GM18909 (cell line): ENCODE measurements around the gene EML2.
"Not testable (repeated sequence)": the region's sequence is repeated elsewhere in the genome, so short reads cannot be mapped to it uniquely, and the experiment has no call there.

Source experiments
- ATAC-seq: cut with Tn5 transposase; IDR thresholded peaks from one replicate; pipeline ENCODE4 v1.9.1; 2021; ENCODE audit warnings: mild to moderate bottlenecking; ENCODE audit not compliant: unreplicated experiment, poor library complexity

Gene EML2

GRCh38 chr19:45621976-45622503 lies 17.2 kb downstream of the EML2 start:
- no peak for ATAC-seq

- no peak for ATAC-seq
Observed at GRCh38 chr19:45621389-45621788, 17.8 kb downstream of the EML2 start.

DNA sequence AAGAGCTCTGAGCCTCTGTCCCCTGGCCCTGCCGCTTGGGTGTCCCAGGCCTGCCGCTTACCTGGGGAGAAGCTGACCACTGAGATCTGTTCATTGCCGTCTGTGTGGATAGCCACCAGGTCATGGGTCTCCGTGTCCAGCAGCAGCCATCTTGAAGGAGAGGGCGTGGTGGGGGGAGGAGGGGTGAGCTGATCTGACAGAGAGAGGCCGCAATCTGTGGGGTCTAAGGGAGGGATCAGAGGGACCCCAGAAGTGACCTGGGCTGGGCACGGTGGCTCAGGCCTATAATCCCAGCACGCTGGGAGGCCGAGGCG lies 22.5 kb downstream of the EML2 start:
- no peak for ATAC-seq

DNA sequence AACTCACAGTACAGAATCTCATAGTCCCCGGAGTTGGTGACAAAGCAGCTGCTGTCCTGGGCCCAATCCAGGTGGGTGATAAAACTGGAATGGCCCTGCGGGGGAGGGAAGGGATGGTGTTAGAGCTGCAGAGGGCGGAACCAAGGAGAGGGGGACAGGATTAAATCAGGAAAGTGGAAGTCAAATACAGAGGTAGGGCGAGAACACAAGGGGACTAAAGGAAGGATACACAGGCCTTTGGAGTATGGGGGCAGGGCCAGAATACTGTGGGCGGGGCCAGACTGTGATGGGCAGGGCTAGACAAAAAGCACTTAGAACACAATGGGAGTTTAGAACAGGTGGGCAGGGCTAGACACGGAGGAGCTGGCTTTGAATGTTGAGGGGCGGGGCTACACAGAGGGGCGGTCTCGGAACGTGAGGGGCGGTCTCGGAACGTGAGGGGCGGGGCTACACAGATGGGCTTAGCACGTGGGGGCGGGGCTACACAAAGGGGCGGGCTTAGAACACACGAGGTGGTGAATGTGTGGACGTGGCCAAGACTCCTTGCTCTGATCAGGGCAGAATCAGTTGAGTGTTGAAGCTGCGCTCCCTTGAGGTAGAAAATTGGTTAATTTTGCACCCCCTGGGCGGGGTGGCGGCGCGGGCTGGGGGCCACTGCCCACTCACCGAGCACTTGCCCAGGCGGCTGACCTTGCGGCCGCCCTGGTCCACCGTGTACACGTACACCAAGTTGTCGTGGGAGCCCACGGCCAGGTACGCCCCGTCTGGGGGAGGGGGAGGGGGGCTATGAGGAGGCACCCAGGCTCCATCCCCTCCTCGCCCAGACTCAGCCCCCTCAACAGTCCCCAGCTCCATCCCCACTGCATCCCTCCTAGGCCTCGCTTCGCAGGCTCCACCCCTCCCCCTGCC lies 23.1 kb downstream of the EML2 start:
- ATAC-seq: no peak

DNA sequence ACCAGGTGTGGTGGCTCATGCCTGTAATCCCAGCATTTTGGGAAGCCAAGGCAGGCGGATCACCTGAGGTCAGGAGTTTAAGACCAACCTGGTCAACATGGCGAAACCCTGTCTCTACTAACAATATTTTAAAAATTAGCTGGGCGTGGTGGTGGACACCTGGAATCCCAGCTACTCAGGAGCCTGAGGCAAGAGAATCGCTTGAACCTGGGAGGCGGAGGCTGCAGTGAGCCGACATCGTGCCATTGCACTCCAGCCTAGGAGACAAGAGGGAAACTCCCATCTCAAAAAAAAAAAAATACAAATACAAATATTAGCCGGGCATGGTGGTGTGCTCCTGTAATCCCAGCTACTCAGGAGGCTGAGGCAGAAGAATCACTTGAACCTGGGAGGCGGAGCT lies 24.1 kb downstream of the EML2 start:
- ATAC-seq: not testable (repeated sequence)

DNA sequence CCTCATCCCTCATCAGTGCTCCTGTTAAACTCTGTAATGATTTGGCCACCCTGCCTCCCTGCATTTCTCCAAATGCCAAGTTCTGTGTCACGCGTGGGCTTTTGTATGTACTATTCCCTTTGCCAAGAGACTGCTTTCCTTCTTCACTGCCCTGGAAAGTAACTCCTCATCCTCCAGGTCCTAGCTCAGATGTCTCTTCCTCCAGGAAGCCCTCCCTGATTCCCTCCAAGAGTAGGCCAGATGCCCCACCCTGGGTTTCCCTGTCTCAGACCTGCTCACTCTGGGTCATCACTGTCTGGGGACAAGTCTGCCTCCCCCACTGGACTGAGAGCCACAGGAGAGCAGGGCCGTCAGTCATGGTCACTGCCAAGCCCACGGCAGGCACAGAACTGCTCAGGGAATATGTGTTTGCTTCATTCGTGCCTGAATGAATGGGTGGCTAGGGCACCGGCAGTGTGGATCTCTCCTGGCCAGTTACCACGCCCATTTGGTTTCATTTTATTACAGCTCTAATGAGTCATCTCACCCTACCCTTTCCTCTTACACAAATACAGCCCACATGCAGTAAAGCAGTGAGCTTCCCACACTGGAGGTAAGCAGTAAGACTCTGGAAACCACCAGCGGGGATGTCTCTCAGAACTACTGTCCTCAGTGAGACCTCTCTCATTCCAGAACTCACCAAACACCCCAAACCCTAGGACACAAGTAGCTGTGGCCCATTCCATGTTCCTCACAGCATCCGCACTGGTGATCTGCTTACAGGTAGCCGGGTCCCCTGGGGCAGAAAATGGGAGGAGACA lies 25.1 kb downstream of the EML2 start:
- ATAC-seq: no peak

DNA sequence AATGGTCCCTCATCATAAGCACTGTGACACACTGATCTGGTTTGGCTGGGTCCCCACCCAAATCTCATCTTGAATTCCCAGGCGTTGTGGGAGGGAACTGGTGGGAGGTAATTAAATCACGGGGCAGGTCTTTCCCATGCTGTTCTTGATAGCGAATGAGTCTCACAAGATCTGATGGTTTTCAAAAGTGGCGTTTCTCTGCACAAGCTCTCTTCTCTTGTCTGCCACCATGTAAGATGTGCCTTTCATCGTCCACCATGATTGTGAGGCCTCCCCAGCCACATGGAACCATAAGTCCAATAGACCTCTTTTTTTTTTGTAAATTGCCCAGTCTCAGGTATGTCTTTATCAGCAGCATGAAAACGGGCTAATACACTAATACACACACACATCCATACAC lies 30.2 kb downstream of the EML2 start:
- ATAC-seq: no peak

- ATAC-seq: no peak
Observed at GRCh38 chr19:45607071-45608029, 31.8 kb downstream of the EML2 start.

GRCh38 chr19:45601524-45602374 lies 37.4 kb downstream of the EML2 start, which contains the start of gene GPR4:
Gene GPR4 (minus strand): TSS chr19:45602212. CDS start chr19:45591866, 10,346 bp downstream.
- ATAC-seq: no peak

- ATAC-seq: no peak
Observed at GRCh38 chr19:45601115-45601514, 38.1 kb downstream of the EML2 start.

DNA sequence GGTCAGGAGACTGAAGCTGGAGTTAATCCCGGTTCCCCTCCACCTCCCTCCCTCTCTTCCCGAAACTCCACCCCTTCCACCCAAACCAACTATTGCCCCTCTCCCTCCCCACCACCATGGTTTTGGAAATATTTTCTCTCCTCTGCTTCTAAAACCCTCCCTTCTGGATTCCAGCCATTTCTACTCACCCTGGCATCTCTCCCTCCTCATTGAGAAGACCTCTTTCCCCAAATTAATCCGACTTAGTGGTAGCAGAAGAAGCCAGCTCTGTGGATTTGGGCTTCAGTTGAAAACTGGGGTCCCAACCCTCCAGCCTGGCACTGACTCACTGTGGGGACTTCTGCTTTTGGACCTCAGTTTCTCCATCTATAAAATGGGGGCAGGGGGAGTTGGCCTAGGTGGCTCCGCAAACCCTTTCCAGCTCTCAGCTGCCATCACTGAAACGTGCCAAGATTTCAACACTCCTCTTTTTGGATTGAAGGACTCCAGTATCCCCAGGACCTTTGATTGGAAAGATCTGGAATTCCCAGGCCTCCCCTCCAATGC lies 38.8 kb downstream of the EML2 start:
- ATAC-seq: no peak

DNA sequence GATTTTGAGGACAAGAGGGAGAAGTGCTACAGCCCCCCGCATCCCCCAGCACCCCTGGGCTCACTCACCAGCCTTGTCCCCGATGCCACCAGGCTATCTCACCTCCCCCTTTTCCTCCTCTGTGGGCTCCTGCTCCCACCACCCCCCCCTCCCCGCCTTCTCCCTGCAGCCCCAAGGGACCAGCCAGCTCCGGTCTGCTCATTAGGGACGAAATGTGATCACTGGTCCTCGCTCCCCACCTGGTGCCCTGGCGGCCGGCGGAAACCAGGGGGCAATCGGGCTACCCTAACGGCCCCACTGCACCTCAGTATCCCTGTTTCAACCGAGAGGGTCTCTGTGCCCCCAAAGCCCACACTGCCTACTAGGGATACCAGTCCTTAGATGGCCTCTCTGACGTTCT lies 39.9 kb downstream of the EML2 start:
- ATAC-seq: no peak

DNA sequence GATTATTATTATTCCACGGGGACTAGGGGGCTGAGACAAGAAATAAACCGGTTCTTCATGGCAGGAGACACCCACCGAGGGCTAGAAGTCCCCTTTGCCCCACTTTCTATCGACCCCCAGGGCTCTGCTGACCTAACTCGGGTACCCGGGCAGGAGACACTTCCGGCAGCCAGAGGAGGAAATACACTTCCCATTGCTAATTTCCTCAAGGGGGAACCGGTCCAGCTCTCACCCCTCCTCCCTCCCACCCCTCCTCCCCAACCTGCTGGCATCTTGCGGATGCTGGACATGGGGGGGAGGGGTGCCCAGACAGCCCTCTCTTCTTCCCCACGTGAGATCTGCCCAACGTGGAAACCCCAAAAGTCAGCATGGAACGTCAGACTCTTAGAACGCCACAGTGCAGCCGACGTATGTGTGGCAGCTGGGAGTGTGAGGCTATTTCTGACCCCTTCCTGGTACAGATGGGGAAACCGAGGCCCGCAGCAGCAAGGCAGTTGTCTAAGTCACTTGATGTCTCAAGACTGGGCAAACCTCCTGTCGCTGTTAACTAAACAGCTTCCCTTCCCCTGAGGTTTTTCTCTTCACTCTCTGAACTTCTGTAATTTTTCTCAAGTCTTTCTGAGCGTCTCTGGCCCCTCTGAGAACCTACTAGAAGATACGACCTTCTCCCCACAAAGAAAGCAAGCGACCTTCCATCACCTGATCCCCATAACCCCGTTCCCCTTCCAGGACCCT lies 40.8 kb downstream of the EML2 start:
- no peak for ATAC-seq

DNA sequence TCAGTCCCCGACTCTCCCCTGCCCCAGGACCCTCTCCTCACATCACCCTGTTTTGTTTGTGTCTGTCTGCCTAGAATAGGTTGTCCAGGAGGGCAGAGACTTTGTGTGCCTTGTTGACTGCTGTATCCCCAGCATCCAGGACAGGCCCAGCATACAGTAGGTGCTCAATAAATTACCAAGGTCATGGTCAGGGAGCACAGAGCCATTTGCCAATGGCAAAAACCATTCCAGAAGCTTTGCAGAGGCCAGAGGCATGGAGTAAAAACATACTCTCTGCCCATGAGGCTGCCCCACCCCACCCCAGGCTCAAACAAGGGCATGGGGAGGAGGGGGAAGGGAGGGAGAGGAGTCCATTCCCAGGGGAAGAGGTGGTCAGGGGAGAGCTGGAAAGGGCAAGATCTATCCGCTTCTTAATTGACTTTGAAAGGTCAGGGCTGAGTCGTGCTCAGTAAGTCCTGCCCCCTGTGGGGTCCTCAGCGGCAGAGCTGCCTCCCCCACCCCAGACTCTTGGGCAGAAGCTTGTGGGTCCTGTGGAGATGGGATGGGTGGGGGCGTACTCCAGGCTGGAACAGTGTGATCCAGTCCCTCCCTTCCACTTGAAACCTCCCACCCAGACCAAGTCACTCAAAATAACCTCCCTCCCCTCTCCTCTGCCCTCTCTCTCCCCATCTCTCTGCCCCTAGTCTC lies 41.6 kb downstream of the EML2 start:
- ATAC-seq: no peak

- ATAC-seq: no peak
Observed at GRCh38 chr19:45595814-45596213, 43.4 kb downstream of the EML2 start.

DNA sequence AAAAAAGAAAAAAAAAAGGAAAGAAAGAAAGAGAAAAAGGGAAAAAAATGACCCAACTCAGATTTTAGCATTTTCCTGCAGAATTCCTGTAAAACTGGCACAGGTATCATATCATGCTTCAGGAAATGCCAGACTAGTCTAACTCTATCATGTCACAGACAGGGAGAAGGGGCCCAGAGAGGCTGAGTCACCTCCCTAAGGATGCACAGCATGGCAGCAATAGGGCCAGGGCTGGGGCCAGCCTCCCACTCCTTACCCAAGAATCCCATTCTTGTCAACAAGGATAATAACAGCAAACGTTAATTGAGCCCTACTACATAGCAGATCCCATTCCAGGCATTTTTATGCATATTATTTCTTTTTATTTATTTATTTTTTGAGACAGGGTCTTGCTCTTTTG lies 45.7 kb downstream of the EML2 start:
- ATAC-seq: no peak

GRCh38 chr19:45592366-45592765 lies 46.8 kb downstream of the EML2 start:
- ATAC-seq: no peak

- no peak for ATAC-seq
Observed at GRCh38 chr19:45591638-45592005, 47.6 kb downstream of the EML2 start.
